BJ (cell line): ENCODE data around the gene ENTPD3. TPM values are rescaled to one million over a fixed set of nuclear protein-coding genes. Genes with fewer than 3 reads are reported as not detected.

ENCODE experiments used
- CTCF ChIA-PET: fragments of 350-600 bp; formaldehyde crosslinking; extraction: SDS; loops from one replicate; lab custom pipeline; 2021; ENCODE audit warnings: antibody characterized with exemption, inconsistent platforms; lab: Yijun Ruan, JAX
- POLR2A ChIA-PET: fragments of 300-600 bp; sonication (Branson Sonifier 250); formaldehyde crosslinking; extraction: SDS; loops from one replicate; lab custom pipeline; 2021; ENCODE audit warnings: antibody characterized with exemption; lab: Charles Lee
- DNase-seq: peaks from one replicate; pipeline ENCODE4 v3.0.0-alpha.2; 2011; ENCODE audit warnings: low read depth
- H3K27me3 ChIP-seq: 2 replicates; pipeline ENCODE4 v1.6.0; 2011; ENCODE audit warnings: low read length; ENCODE audit not compliant: control insufficient read depth, insufficient read depth
- H3K36me3 ChIP-seq: 2 replicates; pipeline ENCODE4 v1.5.1; 2011; ENCODE audit warnings: low read length; ENCODE audit not compliant: control insufficient read depth, insufficient read depth
- H3K4me3 ChIP-seq: 2 replicates; pipeline ENCODE4 v1.5.1; 2011; ENCODE audit warnings: low read depth, mild to moderate bottlenecking, control low read depth, low read length
- polyA plus RNA-seq: library from polyadenylated mRNA; depleted of rRNA; stranded (reverse); fragments of >200 nt; gene quantifications from 2 replicates; pipeline ENCODE4 v1.2.3, GENCODE V29; 2011
- TF ChIP-seq, protein P1 (sequence below): IDR thresholded peaks from 2 replicates; pipeline ENCODE4 v1.5.1; 2011; ENCODE audit warnings: low read depth, mild to moderate bottlenecking, control low read depth, inconsistent platforms, low read length, moderate library complexity; ENCODE audit not compliant: insufficient read depth

ENTPD3 gene
- polyA plus RNA-seq, 1 experiment, result not detected

DNA sequence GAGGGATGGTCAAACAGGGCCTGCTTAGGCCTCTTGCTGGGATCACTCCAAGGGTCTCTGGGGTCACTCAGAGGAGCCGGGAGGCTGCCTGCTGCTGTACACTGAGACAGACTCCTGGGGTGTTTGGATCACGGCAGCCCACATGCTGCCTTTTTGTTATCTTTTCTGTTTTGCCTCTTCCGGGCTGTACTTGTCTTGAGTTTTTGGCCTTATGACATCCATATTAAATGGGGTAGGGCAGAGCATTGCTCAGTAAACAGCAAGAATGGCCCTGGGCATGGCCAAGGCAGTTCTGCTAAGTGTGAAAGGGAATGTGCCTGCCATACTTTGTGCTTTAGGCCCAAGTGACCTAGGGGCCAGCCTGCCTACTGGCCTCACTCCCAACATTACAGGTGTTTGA lies 771 bp upstream of the ENTPD3 start:
- Histone ChIP-seq H3K4me3 (no peak overlapping the region), H3K36me3 (no peaks in the 10 kb centered on the region), H3K27me3 (0 out of 2 replicates have a peak, but pooled peaks cover 2% of the 10 kb centered on the region)
- CTCF ChIA-PET, result no interaction called here
- TF ChIP-seq, protein P1, sequence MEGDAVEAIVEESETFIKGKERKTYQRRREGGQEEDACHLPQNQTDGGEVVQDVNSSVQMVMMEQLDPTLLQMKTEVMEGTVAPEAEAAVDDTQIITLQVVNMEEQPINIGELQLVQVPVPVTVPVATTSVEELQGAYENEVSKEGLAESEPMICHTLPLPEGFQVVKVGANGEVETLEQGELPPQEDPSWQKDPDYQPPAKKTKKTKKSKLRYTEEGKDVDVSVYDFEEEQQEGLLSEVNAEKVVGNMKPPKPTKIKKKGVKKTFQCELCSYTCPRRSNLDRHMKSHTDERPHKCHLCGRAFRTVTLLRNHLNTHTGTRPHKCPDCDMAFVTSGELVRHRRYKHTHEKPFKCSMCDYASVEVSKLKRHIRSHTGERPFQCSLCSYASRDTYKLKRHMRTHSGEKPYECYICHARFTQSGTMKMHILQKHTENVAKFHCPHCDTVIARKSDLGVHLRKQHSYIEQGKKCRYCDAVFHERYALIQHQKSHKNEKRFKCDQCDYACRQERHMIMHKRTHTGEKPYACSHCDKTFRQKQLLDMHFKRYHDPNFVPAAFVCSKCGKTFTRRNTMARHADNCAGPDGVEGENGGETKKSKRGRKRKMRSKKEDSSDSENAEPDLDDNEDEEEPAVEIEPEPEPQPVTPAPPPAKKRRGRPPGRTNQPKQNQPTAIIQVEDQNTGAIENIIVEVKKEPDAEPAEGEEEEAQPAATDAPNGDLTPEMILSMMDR, result no peak
- POLR2A ChIA-PET, result no interaction called here
- DNase-seq, result no peak

- H3K27me3 ChIP-seq, result 0 out of 2 replicates have a peak, but pooled peaks cover 2% of the 10 kb centered on the region
- TF ChIP-seq, protein P1, result no peak
- CTCF ChIA-PET, result interaction anchor here (1.3 kb wide), 1 partner anchor 9 kb away, joined by 4 read pairs; no protein-coding TSS in a partner anchor
- no peaks in the 10 kb centered on the region for H3K36me3 ChIP-seq
- H3K4me3 ChIP-seq, result no peak overlapping the region
- POLR2A ChIA-PET, result interaction anchor here (0.5 kb wide), 1 partner anchor 682 kb away, joined by 5 read pairs; no protein-coding TSS in a partner anchor
- DNase-seq, result no peak
Observed at GRCh38 chr3:40387895-40388254, 891 bp downstream of the ENTPD3 start.

DNA sequence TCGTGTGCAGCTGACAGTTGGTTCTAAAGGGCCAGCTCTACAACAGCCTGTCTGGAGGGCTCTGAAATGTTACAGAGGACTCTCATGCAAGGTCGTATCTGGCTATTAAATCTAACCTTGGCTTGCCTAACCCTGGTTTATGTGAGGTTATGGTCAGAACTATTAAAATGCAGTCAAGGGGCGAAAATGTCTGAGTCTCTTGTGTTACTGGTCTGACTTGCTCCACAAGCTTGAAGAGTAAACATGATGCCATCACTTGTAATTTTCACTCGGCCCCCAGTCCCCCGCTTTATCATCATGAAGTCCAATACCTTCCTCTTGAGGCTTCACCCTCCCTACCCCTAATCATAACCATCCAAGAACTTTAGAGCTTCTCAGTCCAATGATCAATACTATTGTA lies 9.4 kb downstream of the ENTPD3 start:
- H3K36me3 ChIP-seq, result no peaks in the 10 kb centered on the region
- H3K4me3 ChIP-seq, result no peak overlapping the region
- CTCF ChIA-PET, result no interaction called here
- DNase-seq, result no peak
- TF ChIP-seq, protein P1, result no peak
- POLR2A ChIA-PET, result no interaction called here
- no peaks in the 10 kb centered on the region; the same call in 1 of the 2 replicates for H3K27me3 ChIP-seq

DNA sequence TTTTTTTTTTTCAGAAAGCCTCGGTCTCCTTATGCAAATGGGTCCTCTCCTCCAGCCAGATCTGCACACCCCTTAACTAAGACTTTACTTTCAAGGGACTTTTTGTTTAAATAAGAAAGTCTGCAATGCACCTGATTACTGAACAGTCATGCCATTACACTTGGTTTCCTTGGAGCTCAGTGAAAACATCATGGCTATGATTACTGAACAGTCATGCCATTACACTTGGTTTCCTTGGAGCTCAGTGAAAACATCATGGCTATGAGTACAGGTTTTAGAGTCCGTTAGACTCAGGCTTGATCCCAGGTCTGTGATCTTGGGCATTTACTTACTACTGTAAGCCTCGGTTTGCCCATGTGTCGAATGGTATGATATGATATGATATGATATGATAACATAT lies 10.1 kb downstream of the ENTPD3 start:
- Histone ChIP-seq H3K4me3 (no peak overlapping the region), H3K27me3 (no peaks in the 10 kb centered on the region; the same call in 1 of the 2 replicates), H3K36me3 (no peaks in the 10 kb centered on the region)
- TF ChIP-seq, protein P1, result no peak
- DNase-seq, result no peak
- ChIA-PET CTCF (interaction anchor here (1.0 kb wide), 1 partner anchor 10 kb away, joined by 4 read pairs; the partner anchor contains the start of gene ENTPD3), POLR2A (no interaction called here)

- DNase-seq, result no peak
- TF ChIP-seq, protein P1, result no peak
- Histone ChIP-seq H3K4me3 (no peak overlapping the region), H3K36me3 (no peaks in the 10 kb centered on the region), H3K27me3 (no peaks in the 10 kb centered on the region; the same call in 1 of the 2 replicates)
- ChIA-PET POLR2A (no interaction called here), CTCF (no interaction called here)
Observed at GRCh38 chr3:40397912-40398311, 10.9 kb downstream of the ENTPD3 start.
